HG02759 (cell line): ENCODE results near the gene MYO5C.

Source experiments
- ATAC-seq: cut with Tn5 transposase; IDR thresholded peaks from one replicate; pipeline ENCODE4 v1.9.1; 2021; ENCODE audit warnings: mild to moderate bottlenecking, moderate library complexity; ENCODE audit not compliant: unreplicated experiment

The MYO5C gene

GRCh38 chr15:52150871-52151270 is 144.7 kb downstream of the MYO5C start:
- no peak for ATAC-seq

DNA sequence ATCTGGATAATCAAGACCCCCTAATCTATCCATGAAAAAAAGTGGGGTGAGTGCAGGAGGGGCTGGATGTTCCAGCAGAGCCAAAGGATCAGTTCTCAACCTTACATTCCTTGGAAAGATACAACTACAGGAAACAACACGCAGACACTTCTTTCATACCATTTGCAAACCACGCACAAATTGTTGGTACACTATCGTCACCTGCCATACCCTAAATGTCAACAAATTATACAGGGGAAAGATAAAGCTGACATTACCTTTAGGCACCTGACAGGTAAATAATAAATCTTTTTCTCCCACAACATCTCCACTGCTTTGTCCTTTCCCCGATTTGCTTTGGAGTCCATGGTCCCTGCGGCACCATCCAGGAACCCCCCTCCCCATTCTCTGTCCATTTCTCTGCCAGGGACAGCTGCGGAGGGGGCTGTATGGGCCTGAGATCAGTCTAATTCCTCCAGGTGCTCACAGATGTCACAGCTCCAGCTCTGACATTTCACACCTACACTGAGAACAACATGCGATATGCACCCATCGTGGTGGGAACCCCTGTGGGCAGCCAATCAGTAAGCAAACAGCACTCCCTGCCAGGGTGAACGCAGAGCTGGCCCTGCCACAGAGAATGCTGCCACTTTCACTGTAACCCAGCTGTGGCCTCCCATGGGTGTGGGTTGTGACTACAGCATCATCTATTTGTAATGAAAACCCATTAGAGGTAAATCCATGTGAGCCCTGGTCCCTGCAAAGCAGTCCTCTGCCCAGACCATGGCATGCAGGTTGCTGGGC is 145.4 kb downstream of the MYO5C start:
- no peak for ATAC-seq

GRCh38 chr15:52148403-52148802 is 147.2 kb downstream of the MYO5C start:
- ATAC-seq, result no peak

DNA sequence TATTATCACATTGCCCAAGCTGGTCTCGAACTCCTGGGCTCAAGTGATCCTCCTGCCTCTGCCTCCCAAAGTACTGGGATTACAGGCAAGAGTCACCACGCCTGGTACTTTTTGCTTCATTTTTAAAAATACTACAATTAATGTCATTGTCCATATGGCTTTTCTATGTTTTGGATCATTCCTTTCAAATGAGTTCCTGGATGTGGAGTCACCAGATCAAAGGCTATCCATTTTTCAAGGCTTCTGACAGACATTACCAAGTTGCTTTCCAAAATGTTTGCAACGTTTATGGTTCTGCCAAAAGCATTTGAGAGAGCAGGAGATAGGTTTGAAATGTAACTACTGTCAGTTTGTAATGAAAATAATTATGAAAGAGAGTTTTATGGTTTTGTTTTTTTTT is 148.8 kb downstream of the MYO5C start:
- ATAC-seq, result no peak

DNA sequence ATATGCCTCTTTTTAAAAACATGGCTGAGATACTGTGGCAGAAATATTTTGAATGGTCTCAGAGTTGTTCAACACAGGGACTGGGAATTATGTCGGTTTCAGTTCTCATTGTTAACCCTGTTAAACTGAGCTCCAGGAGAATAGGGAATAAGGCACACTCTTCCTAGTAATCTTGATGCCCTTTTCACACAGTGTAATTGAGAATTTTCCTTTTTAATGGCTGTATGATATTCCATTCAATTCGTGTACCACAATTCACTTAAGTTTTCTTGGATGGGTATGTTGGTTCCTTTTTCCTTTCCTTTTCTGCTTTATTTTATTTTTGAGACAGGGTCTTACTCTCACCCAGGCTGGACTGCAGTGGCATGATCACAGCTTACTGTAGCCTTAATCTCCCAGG is 149.3 kb downstream of the MYO5C start:
- no peak for ATAC-seq

DNA sequence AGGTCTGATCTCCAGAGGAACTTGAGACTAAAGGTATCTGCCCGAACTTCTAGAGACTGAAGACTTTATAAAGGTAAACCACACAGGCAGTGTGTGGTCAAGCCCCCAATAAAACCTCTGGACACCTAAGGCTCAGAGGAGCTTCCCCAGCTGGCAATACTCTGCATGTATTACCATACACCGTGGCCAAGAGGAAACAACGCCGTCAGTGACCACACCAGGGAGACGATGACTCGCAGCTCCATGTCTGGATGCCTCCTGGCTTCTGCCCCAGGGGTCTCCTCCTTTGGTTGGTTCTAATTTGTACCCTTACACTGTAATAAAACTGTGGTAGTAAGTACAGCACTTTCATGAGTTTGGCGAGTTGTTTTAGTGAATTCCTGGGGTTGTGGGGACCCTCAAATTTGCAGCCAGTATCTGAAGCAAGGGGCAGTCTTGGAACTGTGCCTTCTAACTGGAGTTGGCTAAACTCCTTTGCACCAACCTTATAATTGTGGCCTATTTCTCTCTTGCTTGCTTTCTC is 150.9 kb downstream of the MYO5C start:
- no peak for ATAC-seq

GRCh38 chr15:52143873-52144272 is 151.7 kb downstream of the MYO5C start:
- ATAC-seq, result no peak
